Liver (tissue), 10 donors: ENCODE measurements around the gene ECSCR. TPM values are rescaled to one million over a fixed set of nuclear protein-coding genes. Genes with fewer than 3 reads are reported as not detected.

ENCODE experiments used
- DNase-seq: peaks from one replicate; pipeline ENCODE4 v3.0.0-alpha.2; 2017; ENCODE audit warnings: low spot score
- H3K27ac ChIP-seq, 2 donors: one replicate each; pipeline ENCODE4 v1.7.0; 2013; ENCODE audit warnings: inconsistent platforms in 2 of 2, low read length in 2 of 2, control low read depth in 1 of 2, low read depth in 1 of 2, mild to moderate bottlenecking in 1 of 2
- H3K27me3 ChIP-seq, 4 donors: one replicate each; pipeline versions ENCODE4 v1.6.1 to v1.7.0; 2013; ENCODE audit warnings: low read length in 3 of 4, inconsistent platforms in 1 of 4, mild to moderate bottlenecking in 1 of 4, moderate library complexity in 1 of 4; ENCODE audit not compliant: control insufficient read depth in 4 of 4, insufficient read depth in 4 of 4
- H3K36me3 ChIP-seq, 4 donors: one replicate each; pipeline versions ENCODE4 v1.6.1 to v1.7.0; 2013; ENCODE audit warnings: low read length in 3 of 4, mild to moderate bottlenecking in 3 of 4, low read depth in 1 of 4, moderate library complexity in 1 of 4; ENCODE audit not compliant: control insufficient read depth in 4 of 4, insufficient read depth in 3 of 4
- H3K4me1 ChIP-seq, 4 donors: one replicate each; pipeline versions ENCODE4 v1.6.1 to v1.7.0; 2013; ENCODE audit warnings: low read length in 3 of 4, mild to moderate bottlenecking in 3 of 4, moderate library complexity in 1 of 4; ENCODE audit not compliant: control insufficient read depth in 4 of 4, insufficient read depth in 4 of 4
- H3K4me3 ChIP-seq, 3 donors: one replicate each; pipeline versions ENCODE4 v1.6.1 to v1.7.0; 2013; ENCODE audit warnings: low read length in 3 of 3, control low read depth in 1 of 3, low read depth in 1 of 3, mild to moderate bottlenecking in 1 of 3
- H3K9ac ChIP-seq, 2 donors: one replicate each; pipeline ENCODE4 v1.7.0; 2013; ENCODE audit warnings: low read length in 2 of 2, mild to moderate bottlenecking in 2 of 2, moderate library complexity in 2 of 2, control low read depth in 1 of 2, low read depth in 1 of 2
- H3K9me3 ChIP-seq, 4 donors: one replicate each; pipeline versions ENCODE4 v1.6.1 to v1.7.0; 2013; ENCODE audit warnings: low read length in 3 of 4; ENCODE audit not compliant: control insufficient read depth in 4 of 4
- CTCF ChIP-seq: fragments of 150-350 bp; IDR thresholded peaks from 2 replicates; pipeline ENCODE4 v1.5.1; 2017; ENCODE audit warnings: improper control_type of control experiment, low read depth, low read length; ENCODE audit not compliant: missing input control
- EGR1 ChIP-seq, 2 donors: IDR thresholded peaks; 2 replicates each; pipeline ENCODE4 v1.6.1; 2016 to 2018; ENCODE audit warnings: antibody characterized with exemption in 2 of 2, low read depth in 2 of 2
- FOXA1 ChIP-seq: IDR thresholded peaks from 2 replicates; pipeline ENCODE4 v1.6.1; 2016; ENCODE audit warnings: antibody characterized with exemption
- FOXA2 ChIP-seq: IDR thresholded peaks from 2 replicates; pipeline ENCODE4 v1.6.1; 2016; ENCODE audit warnings: antibody characterized with exemption
- HNF4G ChIP-seq: IDR thresholded peaks from 2 replicates; pipeline ENCODE4 v1.6.1; 2016; ENCODE audit warnings: antibody characterized with exemption
- JUND ChIP-seq, 2 donors: IDR thresholded peaks; 2 replicates each; pipeline ENCODE4 v1.6.1; 2016; ENCODE audit warnings: antibody characterized with exemption in 2 of 2
- MAX ChIP-seq: IDR thresholded peaks from 2 replicates; pipeline ENCODE4 v1.6.1; 2016; ENCODE audit warnings: antibody characterized with exemption
- NR2F2 ChIP-seq: IDR thresholded peaks from 2 replicates; pipeline ENCODE4 v1.6.1; 2016; ENCODE audit warnings: antibody characterized with exemption
- RXRA ChIP-seq, 2 donors: IDR thresholded peaks; 2 replicates each; pipeline ENCODE4 v1.6.1; 2017 to 2018; ENCODE audit warnings: antibody characterized with exemption in 2 of 2, mild to moderate bottlenecking in 1 of 2
- TAF1 ChIP-seq: conservative IDR thresholded peaks from 2 replicates; pipeline ENCODE4 v1.6.1; 2016; ENCODE audit warnings: antibody characterized with exemption, mild to moderate bottlenecking
- YY1 ChIP-seq: IDR thresholded peaks from 2 replicates; pipeline ENCODE4 v1.6.1; 2016; ENCODE audit warnings: antibody characterized with exemption, mild to moderate bottlenecking
- ZBTB33 ChIP-seq: IDR thresholded peaks from 2 replicates; pipeline ENCODE4 v1.6.1; 2016; ENCODE audit warnings: antibody characterized with exemption
- WGBS: extraction: QIAGEN DNeasy Blood & Tissue Kit; methylation state at CpG from one replicate; pipeline ENCODE4 v1.1.7; 2013; 5-methylcytosine and 5-hydroxymethylcytosine counted together
- polyA plus RNA-seq, 2 donors: library from polyadenylated mRNA; stranded (reverse) in 1 of 2; unstranded in 1 of 2; fragments of 200-250 nt in 1 of 2; fragments of >200 nt in 1 of 2; fragmentation: Nextera tagmentation in 1 of 2; extraction: Ambion mirVana in 1 of 2; gene quantifications; one replicate each; pipeline versions ENCODE4 v1.2.1 to v1.2.3, GENCODE V29; 2013 to 2015
- small RNA-seq: library from RNA; depleted of rRNA; stranded (forward); fragments of <200 nt; gene quantifications from one replicate; pipeline ENCODE3, GENCODE V24; 2014
- total RNA-seq, 2 donors: library from RNA; depleted of rRNA; stranded (reverse); fragments of >200 nt; gene quantifications; one replicate each; pipeline ENCODE4 v1.2.3, GENCODE V29; 2014
- TF ChIP-seq, protein P1 (sequence below): IDR thresholded peaks from 2 replicates; pipeline ENCODE4 v1.6.1; 2016; ENCODE audit warnings: antibody characterized with exemption, mild to moderate bottlenecking
- TF ChIP-seq, protein P2 (sequence below): IDR thresholded peaks from 2 replicates; pipeline ENCODE4 v1.6.1; 2016; ENCODE audit warnings: antibody characterized with exemption
- donor health status: healthy.
- donor health status: healthy.
- donor health status: healthy.
- donor health status: healthy.
- donor health status: healthy.

Gene ECSCR
- total and polyA plus RNA-seq, 4 donors: 3.2 to 4.9 (median 3.5) TPM

DNA sequence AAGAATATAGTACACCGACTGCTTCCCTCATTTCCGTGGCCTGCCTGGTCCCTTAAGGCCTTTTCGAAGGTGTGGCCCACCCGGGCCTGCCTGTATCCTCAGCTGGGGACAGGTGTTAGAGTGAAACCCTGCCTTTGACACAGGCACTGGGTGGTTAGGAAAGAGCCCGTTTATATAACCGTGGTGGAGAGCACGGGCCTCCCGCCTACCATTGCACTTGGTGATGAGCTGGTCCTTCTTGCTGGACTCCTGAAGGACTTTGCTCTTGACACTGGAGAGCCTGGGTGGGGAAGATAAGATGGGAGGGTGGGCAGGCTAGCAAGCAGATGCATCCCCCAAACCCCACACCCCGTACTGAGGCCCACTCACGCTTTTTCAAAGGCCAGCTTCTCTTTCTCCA is 61.0 kb downstream of the ECSCR start:
- no peak overlapping the region for H3K27ac ChIP-seq
- DNase-seq: no peak
- WGBS: 94% methylated on average over 10 of the region's 10 CpGs
- H3K9me3 ChIP-seq: no peaks in the 10 kb centered on the region
- peaks cover 0 to 11% (median 8%) of the 10 kb centered on the region in 4 donors for H3K4me1 ChIP-seq
- no peaks in the 10 kb centered on the region for H3K27me3 ChIP-seq
- no peak overlapping the region for H3K9ac ChIP-seq
- peaks cover 0 to 1% (median 0%) of the 10 kb centered on the region in 4 donors for H3K36me3 ChIP-seq
- no peak overlapping the region for H3K4me3 ChIP-seq
- TF ChIP-seq EGR1 (IDR thresholded peaks at IDR 0.05; ENCODE audit: low read depth in 2 of 2): no peak
- TF ChIP-seq, protein P1, sequence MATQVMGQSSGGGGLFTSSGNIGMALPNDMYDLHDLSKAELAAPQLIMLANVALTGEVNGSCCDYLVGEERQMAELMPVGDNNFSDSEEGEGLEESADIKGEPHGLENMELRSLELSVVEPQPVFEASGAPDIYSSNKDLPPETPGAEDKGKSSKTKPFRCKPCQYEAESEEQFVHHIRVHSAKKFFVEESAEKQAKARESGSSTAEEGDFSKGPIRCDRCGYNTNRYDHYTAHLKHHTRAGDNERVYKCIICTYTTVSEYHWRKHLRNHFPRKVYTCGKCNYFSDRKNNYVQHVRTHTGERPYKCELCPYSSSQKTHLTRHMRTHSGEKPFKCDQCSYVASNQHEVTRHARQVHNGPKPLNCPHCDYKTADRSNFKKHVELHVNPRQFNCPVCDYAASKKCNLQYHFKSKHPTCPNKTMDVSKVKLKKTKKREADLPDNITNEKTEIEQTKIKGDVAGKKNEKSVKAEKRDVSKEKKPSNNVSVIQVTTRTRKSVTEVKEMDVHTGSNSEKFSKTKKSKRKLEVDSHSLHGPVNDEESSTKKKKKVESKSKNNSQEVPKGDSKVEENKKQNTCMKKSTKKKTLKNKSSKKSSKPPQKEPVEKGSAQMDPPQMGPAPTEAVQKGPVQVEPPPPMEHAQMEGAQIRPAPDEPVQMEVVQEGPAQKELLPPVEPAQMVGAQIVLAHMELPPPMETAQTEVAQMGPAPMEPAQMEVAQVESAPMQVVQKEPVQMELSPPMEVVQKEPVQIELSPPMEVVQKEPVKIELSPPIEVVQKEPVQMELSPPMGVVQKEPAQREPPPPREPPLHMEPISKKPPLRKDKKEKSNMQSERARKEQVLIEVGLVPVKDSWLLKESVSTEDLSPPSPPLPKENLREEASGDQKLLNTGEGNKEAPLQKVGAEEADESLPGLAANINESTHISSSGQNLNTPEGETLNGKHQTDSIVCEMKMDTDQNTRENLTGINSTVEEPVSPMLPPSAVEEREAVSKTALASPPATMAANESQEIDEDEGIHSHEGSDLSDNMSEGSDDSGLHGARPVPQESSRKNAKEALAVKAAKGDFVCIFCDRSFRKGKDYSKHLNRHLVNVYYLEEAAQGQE: no peak
- no peak for TF ChIP-seq RXRA (IDR thresholded peaks at IDR 0.05)
- TF ChIP-seq HNF4G: no peak
- TF ChIP-seq, protein P2, sequence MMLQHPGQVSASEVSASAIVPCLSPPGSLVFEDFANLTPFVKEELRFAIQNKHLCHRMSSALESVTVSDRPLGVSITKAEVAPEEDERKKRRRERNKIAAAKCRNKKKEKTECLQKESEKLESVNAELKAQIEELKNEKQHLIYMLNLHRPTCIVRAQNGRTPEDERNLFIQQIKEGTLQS: no peak
- TF ChIP-seq NR2F2: no peak
- no peak for TF ChIP-seq MAX
- no peak for TF ChIP-seq ZBTB33
- TF ChIP-seq YY1: no peak
- TF ChIP-seq FOXA2: no peak
- TF ChIP-seq CTCF: no peak
- no peak for TF ChIP-seq JUND (IDR thresholded peaks at IDR 0.05)
- TF ChIP-seq TAF1: no peak

GRCh38 chr5:139399501-139400121 is 62.9 kb downstream of the ECSCR start:
- Histone ChIP-seq H3K9ac (no peak overlapping the region), H3K4me3 (no peak overlapping the region), H3K27ac (no peak overlapping the region), H3K9me3 (no peaks in the 10 kb centered on the region), H3K4me1 (peaks cover 0 to 11% (median 8%) of the 10 kb centered on the region in 4 donors), H3K36me3 (peaks cover 0 to 1% (median 0%) of the 10 kb centered on the region in 4 donors), H3K27me3 (no peaks in the 10 kb centered on the region)
- DNase-seq: no peak
- TF ChIP-seq FOXA1: no peak
- TF ChIP-seq, protein P2: no peak
- no peak for TF ChIP-seq JUND (IDR thresholded peaks at IDR 0.05)
- TF ChIP-seq RXRA (IDR thresholded peaks at IDR 0.05): no peak
- TF ChIP-seq NR2F2: no peak
- no peak for TF ChIP-seq TAF1
- TF ChIP-seq HNF4G: no peak
- WGBS: 90% methylated on average over 6 of the region's 6 CpGs

Small RNAs within 50 kb of the gene (small RNA-seq; reads per million reads assigned to genes)
- 0.11 reads per million for gene RNU5B-4P

Other genes starting within 250 kb of the ECSCR start
- gene MATR3, start 169.0 kb downstream of the ECSCR start, total RNA-seq: 100 to 1,000 TPM in 1 of 2 donors, 10 to 100 TPM in 1; 92.5 to 111 TPM
- gene MATR3, start 169.0 kb downstream of the ECSCR start, polyA plus RNA-seq: 10 to 100 TPM; 38.4 to 46.9 TPM
- gene PAIP2, start 120.9 kb downstream of the ECSCR start, total RNA-seq: 10 to 100 TPM; 41.5 to 42.2 TPM
- gene PAIP2, start 120.9 kb downstream of the ECSCR start, polyA plus RNA-seq: 10 to 100 TPM; 47.9 to 63.2 TPM
- 10 to 100 TPM in 1 of 2 donors, 1 to 10 TPM in 1; 10.0 to 17.5 TPM for gene SLC23A1, start 79.4 kb downstream of the ECSCR start, total RNA-seq
- 10 to 100 TPM; 17.3 to 18.0 TPM for gene SLC23A1, start 79.4 kb downstream of the ECSCR start, polyA plus RNA-seq
- gene MZB1, start 72.8 kb downstream of the ECSCR start, total RNA-seq: 1 to 10 TPM; 1.8 TPM
- gene MZB1, start 72.8 kb downstream of the ECSCR start, polyA plus RNA-seq: 10 to 100 TPM in 1 of 2 donors, 1 to 10 TPM in 1; 1.8 to 23.7 TPM
- gene PROB1, start 67.6 kb downstream of the ECSCR start, total RNA-seq: under 1 TPM; 0.28 to 0.67 TPM
- under 1 TPM; 0.04 to 0.39 TPM for gene PROB1, start 67.6 kb downstream of the ECSCR start, polyA plus RNA-seq
- 1 to 10 TPM; 1.8 to 2.4 TPM for gene SPATA24, start 58.7 kb downstream of the ECSCR start, total RNA-seq
- gene SPATA24, start 58.7 kb downstream of the ECSCR start, polyA plus RNA-seq: 1 to 10 TPM; 2.7 TPM
- gene DNAJC18, start 23.2 kb downstream of the ECSCR start, total RNA-seq: 1 to 10 TPM in 1 of 2 donors, under 1 TPM in 1; 0.92 to 1.8 TPM
- gene DNAJC18, start 23.2 kb downstream of the ECSCR start, polyA plus RNA-seq: under 1 TPM; 0.66 to 0.74 TPM
- under 1 TPM in 1 of 2 donors, not detected in 1; 0.05 TPM for gene SMIM33, start 8.3 kb upstream of the ECSCR start, total RNA-seq
- gene SMIM33, start 8.3 kb upstream of the ECSCR start, polyA plus RNA-seq: not detected
- 10 to 100 TPM; 10.1 to 13.6 TPM for gene STING1, start 20.0 kb upstream of the ECSCR start, total RNA-seq
- 10 to 100 TPM in 1 of 2 donors, 1 to 10 TPM in 1; 6.3 to 10.4 TPM for gene STING1, start 20.0 kb upstream of the ECSCR start, polyA plus RNA-seq
- 10 to 100 TPM; 17.0 to 53.6 TPM for gene UBE2D2, start 98.6 kb upstream of the ECSCR start, total RNA-seq
- 10 to 100 TPM; 38.5 to 44.2 TPM for gene UBE2D2, start 98.6 kb upstream of the ECSCR start, polyA plus RNA-seq
- 10 to 100 TPM; 59.1 to 78.6 TPM for gene CXXC5, start 185.6 kb upstream of the ECSCR start, total RNA-seq
- gene CXXC5, start 185.6 kb upstream of the ECSCR start, polyA plus RNA-seq: 10 to 100 TPM; 40.6 to 70.0 TPM